HepG2 (cell line): ENCODE data around the gene KLHL21. TPM values are rescaled to one million over a fixed set of nuclear protein-coding genes. Genes with fewer than 3 reads are reported as not detected.
A peak's percentile ranks its signal among the peaks of the same experiment; 100 is the strongest.

Experiments
- AKAP8 ChIP-seq: sonication (generic); formaldehyde crosslinking; IDR thresholded peaks from 2 replicates; pipeline ENCODE4 v1.5.1; 2020; ENCODE audit warnings: mild to moderate bottlenecking, missing genetic modification reagents
- HNRNPLL ChIP-seq: fragments of 200-400 bp; formaldehyde crosslinking; IDR thresholded peaks from 2 replicates; pipeline ENCODE4 v1.6.1; 2017; ENCODE audit warnings: mild to moderate bottlenecking, low read depth, low read length; ENCODE audit not compliant: poor library complexity, severe bottlenecking
- MXD1 ChIP-seq: sonication (generic); formaldehyde crosslinking; IDR thresholded peaks from 2 replicates; pipeline ENCODE4 v1.4.0; 2020; ENCODE audit warnings: mild to moderate bottlenecking, missing genetic modification reagents
- NR0B2 ChIP-seq: sonication (generic); formaldehyde crosslinking; IDR thresholded peaks from 2 replicates; pipeline ENCODE4 v1.4.0; 2020; ENCODE audit warnings: mild to moderate bottlenecking, missing genetic modification reagents
- SALL1 ChIP-seq: sonication (generic); formaldehyde crosslinking; IDR thresholded peaks from 2 replicates; pipeline ENCODE4 v1.8.0; 2022; ENCODE audit warnings: mild to moderate bottlenecking, missing genetic modification reagents
- SPEN ChIP-seq: sonication (generic); formaldehyde crosslinking; IDR thresholded peaks from 2 replicates; pipeline ENCODE4 v1.5.1; 2020; ENCODE audit warnings: low read depth, mild to moderate bottlenecking, missing genetic modification reagents
- THAP7 ChIP-seq: sonication (generic); formaldehyde crosslinking; IDR thresholded peaks from 2 replicates; pipeline ENCODE4 v1.8.1; 2023; ENCODE audit warnings: mild to moderate bottlenecking, missing genetic modification reagents
- ZFX ChIP-seq: sonication (generic); formaldehyde crosslinking; IDR thresholded peaks from 2 replicates; pipeline ENCODE4 v1.4.0; 2020; ENCODE audit warnings: mild to moderate bottlenecking, low read depth, missing genetic modification reagents, moderate library complexity
- ZFY ChIP-seq: sonication (generic); formaldehyde crosslinking; IDR thresholded peaks from 2 replicates; pipeline ENCODE4 v1.4.0; 2020; ENCODE audit warnings: missing genetic modification reagents
- polyA plus RNA-seq, 8 experiments: library from polyadenylated mRNA; depleted of rRNA in 3 of 8; stranded (reverse) in 7 of 8; unstranded in 1 of 8; fragments of >200 nt; fragmentation: Illumina TruSeq in 4 of 8; extraction: Trizol in 4 of 8; gene quantifications; 2 replicates each; pipeline versions ENCODE4 v1.2.1 to v1.2.3, GENCODE V29; 2011 to 2016; ENCODE audit warnings: low read depth in 4 of 8, missing spikeins in 1 of 8, mixed read lengths in 1 of 8; ENCODE audit not compliant: insufficient read depth in 1 of 8
- total RNA-seq, 5 experiments: library from RNA; depleted of rRNA; stranded (reverse); fragments of >200 nt; fragmentation: Illumina TruSeq; extraction: Trizol; gene quantifications; 2 replicates each; pipeline ENCODE4 v1.2.3, GENCODE V29; 2016; ENCODE audit warnings: low read depth in 1 of 5

Gene KLHL21
- total and polyA plus RNA-seq, 2 of the 13 experiments (the other 11 are each of a cell fraction or from before 2014, with no cell fraction given): 14.8 to 25.0 TPM

- TF ChIP-seq THAP7 (CRISPR knock-in tag) (no peak), MXD1 (CRISPR knock-in tag) (0 out of 2 replicates have a peak, but pooled peaks have one; percentile 31), NR0B2 (CRISPR knock-in tag) (no peak; the same call in 1 of the 2 replicates), SPEN (CRISPR knock-in tag) (peak; percentile 43; the same call in 1 of the 2 replicates), SALL1 (CRISPR knock-in tag) (peak; percentile 30; the same call in 1 of the 2 replicates), ZFY (peak; percentile 40; the same call in 1 of the 2 replicates), ZFX (CRISPR knock-in tag) (peak; percentile 51; the same call in 1 of the 2 replicates), HNRNPLL (peak; percentile 23), AKAP8 (CRISPR knock-in tag) (peak; percentile 52; the same call in 1 of the 2 replicates)
Measured at GRCh38 chr1:6634371-6635052, 31.8 kb upstream of the KLHL21 start (continued).
